HG03571 (cell line): ENCODE measurements around the gene PATL1.
"Not testable (repeated sequence)": the region's sequence is repeated elsewhere in the genome, so short reads cannot be mapped to it uniquely, and the experiment has no call there.

Source experiments
- ATAC-seq: cut with Tn5 transposase; IDR thresholded peaks from one replicate; pipeline ENCODE4 v1.9.1; 2021; ENCODE audit not compliant: unreplicated experiment

Gene PATL1, protein sequence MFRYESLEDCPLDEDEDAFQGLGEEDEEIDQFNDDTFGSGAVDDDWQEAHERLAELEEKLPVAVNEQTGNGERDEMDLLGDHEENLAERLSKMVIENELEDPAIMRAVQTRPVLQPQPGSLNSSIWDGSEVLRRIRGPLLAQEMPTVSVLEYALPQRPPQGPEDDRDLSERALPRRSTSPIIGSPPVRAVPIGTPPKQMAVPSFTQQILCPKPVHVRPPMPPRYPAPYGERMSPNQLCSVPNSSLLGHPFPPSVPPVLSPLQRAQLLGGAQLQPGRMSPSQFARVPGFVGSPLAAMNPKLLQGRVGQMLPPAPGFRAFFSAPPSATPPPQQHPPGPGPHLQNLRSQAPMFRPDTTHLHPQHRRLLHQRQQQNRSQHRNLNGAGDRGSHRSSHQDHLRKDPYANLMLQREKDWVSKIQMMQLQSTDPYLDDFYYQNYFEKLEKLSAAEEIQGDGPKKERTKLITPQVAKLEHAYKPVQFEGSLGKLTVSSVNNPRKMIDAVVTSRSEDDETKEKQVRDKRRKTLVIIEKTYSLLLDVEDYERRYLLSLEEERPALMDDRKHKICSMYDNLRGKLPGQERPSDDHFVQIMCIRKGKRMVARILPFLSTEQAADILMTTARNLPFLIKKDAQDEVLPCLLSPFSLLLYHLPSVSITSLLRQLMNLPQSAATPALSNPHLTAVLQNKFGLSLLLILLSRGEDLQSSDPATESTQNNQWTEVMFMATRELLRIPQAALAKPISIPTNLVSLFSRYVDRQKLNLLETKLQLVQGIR

DNA sequence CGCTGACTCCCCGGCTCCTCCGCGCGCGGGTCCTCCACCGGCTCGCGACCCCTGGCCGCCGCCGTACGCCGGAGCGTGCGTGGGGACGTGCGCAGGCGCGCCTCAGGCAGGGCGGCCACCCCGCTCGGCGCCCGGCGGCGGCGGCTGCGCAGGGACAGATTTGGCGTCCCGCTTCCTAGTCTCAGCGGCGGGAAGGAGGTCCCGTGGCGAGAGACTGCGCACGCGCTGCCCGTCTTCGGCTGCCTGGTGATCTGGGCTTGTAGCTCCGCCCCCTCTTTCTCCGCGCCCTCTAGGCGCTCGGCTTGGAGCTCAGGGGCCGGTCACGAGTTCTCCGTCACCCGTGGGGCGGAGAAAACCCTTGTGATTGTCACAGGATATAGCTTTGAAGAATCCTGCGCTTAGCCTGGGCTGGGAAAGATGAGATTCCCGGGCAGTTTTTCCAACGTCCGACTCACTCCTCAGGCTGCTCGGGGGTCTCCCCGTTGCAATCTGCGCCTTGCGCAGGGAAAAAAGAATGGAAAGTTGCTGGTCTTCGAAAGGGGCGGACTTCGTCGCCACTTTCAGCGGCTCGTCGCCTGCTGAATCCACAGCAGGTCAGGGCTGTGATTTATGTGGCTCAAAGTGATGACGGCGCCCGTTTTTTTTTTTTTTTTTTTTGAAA is at the start of gene PATL1:
TSS of gene PATL1 (minus strand) at position 88 of the 661 bp plus-strand sequence. CDS start 142 bp downstream, outside the sequence.
- peak; percentile 95 for ATAC-seq

DNA sequence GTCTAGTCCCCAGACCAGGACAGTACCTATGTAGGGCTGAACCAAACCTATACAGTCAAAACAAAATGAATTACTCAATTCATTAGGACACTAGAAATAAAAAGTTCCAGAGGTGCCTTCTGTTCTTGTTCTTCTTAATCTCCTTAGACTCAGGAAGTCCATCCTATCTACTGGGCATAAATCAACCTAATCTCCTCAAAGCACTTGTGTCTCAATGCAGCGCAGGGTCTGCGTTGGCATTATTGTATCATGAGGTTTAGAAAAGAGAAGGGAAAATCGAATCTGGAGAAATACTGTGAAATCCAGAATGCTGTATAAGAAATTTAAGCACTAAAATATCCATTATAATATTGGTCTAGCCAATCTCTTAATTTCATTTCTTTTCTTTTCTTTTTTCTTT is 47.2 kb upstream of the PATL1 start:
- ATAC-seq: no peak

- no peak for ATAC-seq
These were observed 44.9 kb upstream of the PATL1 start, which contains the start of gene OR10V1 for GRCh38 chr11:59713745-59714144. OR10V1 (minus strand) TSS chr11:59713845; CDS start chr11:59713845, 0 bp downstream.

DNA sequence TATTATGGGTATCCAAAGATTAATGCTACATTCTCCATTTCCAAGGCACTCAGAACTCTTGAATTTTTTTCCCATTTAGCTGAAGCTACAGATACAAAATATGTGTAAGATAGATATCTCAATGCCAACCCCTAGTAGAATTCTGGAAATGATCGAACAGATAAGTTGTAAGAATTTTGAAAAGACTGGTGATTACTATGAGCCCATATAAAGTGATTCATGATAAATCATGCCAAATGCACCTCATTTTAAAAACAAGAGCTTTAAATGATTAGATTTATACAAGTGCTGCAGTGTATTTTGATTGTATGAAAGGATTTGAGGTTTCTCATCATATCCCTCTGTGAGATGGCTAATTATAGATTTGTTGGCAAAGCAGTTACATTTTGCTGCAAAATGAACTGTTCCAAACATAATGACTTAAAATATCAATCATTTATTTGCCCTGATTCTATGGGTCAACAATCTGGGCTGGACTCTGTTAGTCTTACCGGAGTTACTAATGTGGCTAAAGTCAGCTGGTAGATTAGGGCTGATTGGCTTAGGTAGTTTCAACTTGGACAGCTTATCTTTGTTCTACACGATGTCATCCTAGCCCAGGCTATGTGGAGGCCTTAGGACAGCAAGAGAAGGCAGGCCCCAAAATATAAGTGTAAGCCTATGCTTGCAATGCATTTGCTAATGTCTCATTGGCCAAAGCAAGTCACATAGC is 41.5 kb upstream of the PATL1 start:
- no peak for ATAC-seq

GRCh38 chr11:59708537-59708936 is 39.7 kb upstream of the PATL1 start:
- no peak for ATAC-seq

DNA sequence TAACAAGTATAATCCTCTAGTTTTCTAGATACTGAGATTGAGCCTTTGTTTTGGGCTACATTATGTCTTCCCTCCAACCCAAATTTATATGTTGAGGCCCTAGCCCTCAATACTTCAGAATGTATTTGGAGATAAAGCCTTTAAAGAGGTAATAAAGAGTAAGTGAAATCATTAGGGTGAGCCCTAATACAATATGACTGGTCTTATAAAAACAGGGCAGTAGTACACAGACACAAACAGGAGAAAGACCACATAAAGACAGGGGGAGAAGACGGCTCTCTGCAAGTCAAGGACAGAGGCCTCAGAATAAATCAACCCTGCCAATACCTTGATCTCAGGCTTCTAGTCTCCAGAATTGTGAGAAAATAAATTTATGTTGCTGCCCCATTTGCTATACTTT is 38.5 kb upstream of the PATL1 start:
- no peak for ATAC-seq

- ATAC-seq: no peak
These were observed 37.9 kb upstream of the PATL1 start for GRCh38 chr11:59706518-59707285.

DNA sequence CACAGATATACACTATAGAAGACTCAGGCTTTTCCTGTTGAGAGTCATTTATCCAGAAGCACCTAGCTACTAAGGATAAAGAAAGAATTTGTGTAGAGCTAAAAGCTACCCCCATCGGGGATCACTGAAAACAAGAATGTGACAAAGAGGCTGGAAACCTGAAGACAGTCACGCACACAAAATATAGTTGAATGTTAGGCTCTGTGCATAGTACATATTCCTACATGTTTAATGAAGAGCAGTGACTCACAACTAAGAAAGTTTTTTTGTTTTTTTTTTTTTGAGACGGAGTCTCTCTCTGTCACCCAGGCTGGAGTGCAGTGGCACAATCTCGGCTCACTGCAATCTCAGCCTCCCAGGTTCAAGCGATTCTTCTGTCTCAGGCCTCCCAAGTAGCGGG is 36.5 kb upstream of the PATL1 start:
- ATAC-seq: no peak

- not testable (repeated sequence) for ATAC-seq
These were observed 34.7 kb upstream of the PATL1 start for GRCh38 chr11:59703515-59703914.

- ATAC-seq: not testable (repeated sequence)
These were observed 31.3 kb upstream of the PATL1 start for GRCh38 chr11:59700157-59700556.

DNA sequence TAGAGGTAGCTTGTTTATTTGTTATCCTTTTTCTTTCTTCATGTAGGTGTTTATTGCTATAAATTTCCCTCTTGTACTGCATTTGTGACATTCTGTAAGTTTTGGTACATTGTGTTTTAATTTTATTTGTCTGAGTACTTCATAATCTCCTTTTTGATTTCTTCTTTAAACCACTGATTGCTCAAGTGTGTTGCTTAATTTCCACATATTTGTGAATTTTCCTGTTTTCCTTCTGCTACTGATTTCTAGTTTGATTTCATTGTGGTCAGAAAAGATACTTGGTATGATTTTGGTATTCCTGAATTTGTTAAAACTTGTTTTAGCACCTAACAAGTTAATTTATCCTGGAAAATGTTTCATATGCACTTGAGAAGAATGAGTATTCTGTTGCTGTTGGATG is 29.7 kb upstream of the PATL1 start:
- no peak for ATAC-seq

DNA sequence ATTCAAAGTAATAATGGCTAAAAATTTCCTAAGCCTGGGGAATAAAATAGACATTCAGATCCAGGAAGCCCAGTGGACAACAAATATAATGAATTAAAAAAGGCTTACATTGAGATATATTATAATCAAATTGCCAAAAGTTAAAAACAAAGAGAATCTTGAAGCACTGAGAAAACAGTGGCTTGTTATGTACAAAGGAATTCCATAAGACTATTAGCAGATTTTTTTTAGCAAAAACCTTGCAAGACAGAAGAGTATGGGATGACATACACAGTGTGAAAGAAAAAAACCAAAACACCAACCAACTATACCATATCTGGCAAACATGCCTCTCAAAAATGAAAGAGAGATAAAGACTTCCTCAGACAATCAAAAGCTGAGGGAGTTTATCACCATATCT is 24.1 kb upstream of the PATL1 start:
- ATAC-seq: no peak

GRCh38 chr11:59691156-59691555 is 22.3 kb upstream of the PATL1 start:
- ATAC-seq: no peak

- no peak for ATAC-seq
These were observed 20.2 kb upstream of the PATL1 start for GRCh38 chr11:59689015-59689414.

DNA sequence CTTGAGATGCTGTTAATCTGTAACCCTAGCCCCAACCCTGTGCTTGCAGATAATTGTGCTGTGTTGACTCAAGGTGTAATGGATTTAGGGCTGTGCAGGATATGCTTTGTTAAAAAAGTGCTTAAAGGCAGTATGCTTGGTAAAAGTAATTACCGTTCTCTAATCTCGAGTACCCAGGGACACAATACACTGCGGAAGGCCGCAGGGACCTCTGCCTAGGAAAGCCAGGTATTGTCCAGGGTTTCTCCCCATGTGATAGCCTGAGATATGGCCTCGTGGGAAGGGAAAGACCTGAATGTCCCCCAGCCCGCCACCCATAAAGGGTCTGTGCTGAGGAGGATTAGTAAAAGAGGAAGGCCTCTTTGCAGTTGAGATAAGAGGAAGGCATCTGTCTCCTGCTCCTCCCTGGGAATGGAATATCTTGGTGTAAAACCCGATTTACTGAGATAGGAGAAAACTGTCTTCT is 12.5 kb upstream of the PATL1 start:
- not testable (repeated sequence) for ATAC-seq

GRCh38 chr11:59680287-59681154 is 11.7 kb upstream of the PATL1 start:
- peak; percentile 66 for ATAC-seq

GRCh38 chr11:59679347-59679746 is 10.5 kb upstream of the PATL1 start:
- ATAC-seq: no peak

DNA sequence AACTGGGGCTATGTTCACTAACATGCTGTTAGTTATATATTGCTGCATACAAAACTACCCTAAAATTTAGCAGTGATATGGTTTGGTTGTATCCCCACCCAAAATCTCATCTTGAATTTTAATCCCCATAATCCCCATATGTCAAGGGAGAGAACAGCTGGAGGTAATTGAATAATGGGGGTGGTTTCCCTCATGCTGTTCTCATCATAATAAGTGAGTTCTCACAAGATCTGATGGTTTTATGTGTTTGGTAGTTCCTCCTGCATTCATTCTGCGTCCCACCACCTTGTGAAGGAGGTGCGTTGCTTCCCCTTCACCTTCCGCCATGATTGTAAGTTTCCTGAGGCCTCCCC is 10.0 kb upstream of the PATL1 start:
- ATAC-seq: no peak

- no peak for ATAC-seq
These were observed 9.4 kb upstream of the PATL1 start for GRCh38 chr11:59678118-59678812.
